DMS114 treated with DMSO at 0.1 percent for 48 hours (cell line): ENCODE measurements around the gene HLCS.
"Not testable (repeated sequence)": the region's sequence is repeated elsewhere in the genome, so short reads cannot be mapped to it uniquely, and the experiment has no call there.

Experiments used
- DNase-seq: peaks from one replicate; lab custom pipeline; 2025; ENCODE audit not compliant: unreplicated experiment; lab: John Stamatoyannopoulos, UW

HLCS gene

DNA sequence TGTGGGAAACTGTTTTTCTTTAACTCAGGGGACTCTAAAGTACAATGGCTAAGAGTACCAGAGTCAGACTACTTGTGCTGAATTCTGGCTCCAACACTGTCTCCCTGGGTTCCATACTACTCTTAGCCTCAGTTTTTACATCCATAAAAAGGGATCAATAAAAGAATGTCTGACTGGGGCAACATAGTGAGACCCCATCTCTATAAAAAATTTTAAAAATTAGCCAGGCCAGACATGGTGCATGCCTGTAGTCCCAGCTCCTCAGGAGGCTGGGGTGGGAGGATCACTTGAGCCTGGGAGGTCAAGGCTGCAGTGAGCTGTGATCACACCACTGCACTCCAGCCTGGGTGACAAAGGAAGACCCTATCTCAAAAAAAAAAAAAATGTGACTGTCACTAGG lies 150.4 kb downstream of the HLCS start:
- not testable (repeated sequence) for DNase-seq

DNA sequence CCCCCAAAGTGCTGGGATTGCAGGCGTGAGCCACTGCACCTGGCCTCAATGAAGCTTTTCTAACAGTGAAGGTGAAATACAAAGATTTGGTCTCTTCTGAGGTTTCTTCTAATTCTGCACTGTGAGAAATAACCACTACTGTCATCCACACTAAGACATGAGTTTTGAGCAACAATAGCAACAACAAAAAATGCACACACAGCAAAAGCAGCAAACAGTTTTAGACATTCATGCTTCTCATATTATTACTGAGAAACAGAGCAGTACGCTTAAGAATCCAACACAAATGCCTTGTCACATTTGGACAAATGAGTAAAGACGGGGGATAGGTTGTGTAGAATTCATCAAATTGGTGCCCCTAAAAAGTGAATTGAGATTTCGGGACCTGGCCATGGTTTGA lies 151.2 kb downstream of the HLCS start:
- DNase-seq = no peak

DNA sequence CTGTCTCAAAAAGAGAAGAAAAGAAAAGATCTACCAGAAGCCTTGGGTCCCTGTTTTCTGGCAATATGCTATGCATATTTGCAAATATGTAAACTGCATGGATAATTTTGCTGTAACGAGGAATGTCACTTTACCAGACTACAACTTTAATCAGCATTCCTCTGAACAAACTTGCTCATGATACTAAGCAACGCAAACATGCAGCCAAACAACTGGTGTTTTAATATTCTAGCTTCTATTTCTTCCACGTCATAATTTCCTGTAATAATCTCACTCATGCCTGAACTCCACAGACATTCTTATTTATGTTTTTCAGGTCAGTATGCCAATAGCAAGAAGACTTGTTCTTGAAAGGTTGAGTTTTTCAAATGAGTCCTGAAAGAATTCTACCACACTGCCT lies 153.4 kb downstream of the HLCS start:
- no peak for DNase-seq

DNA sequence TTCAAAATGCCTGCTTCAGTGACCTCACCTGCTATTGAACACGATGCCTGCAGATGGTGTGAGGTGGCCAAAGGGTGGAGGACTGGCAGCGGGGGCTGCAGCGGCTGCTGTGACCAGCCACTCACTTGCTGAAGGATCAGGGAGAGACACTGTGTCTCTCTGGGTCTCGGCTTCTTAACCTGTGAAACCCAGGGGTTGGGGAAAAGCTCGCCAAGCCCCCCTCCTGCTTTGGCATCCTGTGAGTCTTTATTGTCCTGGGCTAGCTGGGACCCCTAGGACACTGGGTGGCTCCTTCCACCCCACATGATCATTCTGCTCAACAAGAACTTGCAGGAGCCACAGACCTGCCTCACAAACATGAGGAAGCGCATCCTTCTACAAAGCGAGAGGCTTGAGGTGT lies 154.7 kb downstream of the HLCS start:
- no peak for DNase-seq

DNA sequence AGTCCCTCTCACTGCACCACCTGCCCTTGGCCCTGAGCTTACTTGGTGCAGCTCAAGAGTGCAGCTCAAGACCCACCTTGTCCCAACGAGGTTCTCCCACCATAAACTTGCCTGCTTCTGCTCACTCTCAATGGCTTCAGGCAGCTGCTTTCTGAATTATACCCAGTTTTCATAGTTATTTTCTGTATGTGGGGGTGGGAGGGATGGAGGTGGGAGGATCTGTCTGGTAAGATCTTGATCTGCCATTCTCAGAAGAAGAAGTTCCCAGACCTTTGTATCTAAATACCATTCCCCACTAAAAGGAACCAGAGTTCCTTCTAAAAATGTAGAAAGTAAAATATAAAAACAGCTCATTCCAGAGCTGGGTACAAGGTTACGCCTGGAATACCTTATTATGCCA lies 156.0 kb downstream of the HLCS start:
- no peak for DNase-seq

DNA sequence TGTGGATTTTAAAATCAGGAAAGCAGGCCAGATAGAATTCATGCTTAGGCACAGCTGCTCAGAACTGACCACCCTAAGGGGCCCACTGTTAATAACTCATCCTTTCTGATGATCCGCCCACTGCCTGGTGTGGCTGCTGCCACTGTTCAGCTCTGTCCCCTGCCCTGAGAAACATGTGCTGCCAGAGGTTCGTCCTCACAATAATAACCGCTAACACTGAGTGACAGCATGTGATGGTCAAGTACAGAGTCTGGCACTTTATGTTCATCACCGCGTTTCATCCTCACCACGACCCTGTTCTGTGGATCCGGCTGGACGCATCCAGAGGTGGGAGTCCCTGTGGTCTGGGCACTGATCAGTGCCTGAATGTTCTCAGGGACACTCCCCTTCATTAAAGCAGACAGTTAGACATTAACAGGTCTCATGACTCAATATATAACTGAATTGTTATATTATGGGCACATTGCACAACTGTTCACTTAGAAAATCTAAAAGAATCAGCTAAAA lies 159.0 kb downstream of the HLCS start:
- no peak for DNase-seq

DNA sequence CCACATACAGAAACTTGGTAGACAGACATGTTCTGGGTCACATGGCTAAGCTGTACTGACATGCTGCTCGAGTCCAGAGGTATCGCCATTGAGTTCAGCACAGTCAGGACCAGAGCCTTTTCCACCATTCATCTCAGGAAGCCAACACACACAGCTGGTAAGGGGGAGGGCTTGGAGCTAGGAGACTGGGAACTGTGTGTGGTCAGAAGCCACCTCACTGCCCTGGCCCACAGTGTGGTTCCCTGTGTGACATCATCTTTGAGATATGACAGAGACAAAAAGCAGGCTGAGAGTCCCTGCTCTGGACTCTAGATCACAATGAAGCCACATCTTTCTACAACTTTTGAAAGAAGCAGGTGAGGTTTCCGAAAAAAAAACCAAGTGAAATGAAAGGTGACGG lies 160.4 kb downstream of the HLCS start:
- no peak for DNase-seq

DNA sequence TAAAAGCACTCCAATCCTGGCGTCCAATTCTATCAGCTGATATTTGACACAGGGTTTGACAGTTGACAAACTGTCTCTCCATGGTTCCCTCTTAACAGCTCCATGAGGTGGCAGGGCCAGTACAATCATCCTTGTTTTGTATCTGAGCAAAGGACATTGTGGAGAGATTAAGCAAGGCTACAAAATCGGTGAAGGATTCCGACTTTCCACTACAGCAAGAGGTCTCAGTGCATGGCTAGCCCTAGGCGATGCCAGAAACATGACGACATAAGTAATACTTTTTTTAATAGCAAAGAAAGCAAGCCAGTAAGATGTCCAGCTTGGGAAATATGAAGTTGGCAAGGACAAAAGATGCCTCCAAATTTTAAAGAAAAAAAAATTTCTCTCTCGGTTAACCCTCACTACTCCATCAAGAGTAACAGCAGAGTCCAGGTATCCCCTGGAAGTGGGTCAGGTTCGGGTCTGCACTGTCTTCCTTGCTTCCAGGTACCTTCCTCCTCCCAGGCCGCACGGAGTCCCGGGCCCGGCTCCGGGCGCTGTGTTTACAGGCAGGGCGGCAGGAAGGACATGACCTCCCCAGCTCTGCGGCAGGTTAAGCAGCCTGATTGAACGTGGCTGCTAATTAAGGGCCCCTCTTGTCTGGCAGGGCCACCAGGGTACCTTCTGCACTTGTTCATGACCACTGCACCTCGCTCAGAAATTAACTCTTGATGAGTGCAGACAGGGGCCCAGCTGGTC lies 161.4 kb downstream of the HLCS start:
- DNase-seq = no peak

DNA sequence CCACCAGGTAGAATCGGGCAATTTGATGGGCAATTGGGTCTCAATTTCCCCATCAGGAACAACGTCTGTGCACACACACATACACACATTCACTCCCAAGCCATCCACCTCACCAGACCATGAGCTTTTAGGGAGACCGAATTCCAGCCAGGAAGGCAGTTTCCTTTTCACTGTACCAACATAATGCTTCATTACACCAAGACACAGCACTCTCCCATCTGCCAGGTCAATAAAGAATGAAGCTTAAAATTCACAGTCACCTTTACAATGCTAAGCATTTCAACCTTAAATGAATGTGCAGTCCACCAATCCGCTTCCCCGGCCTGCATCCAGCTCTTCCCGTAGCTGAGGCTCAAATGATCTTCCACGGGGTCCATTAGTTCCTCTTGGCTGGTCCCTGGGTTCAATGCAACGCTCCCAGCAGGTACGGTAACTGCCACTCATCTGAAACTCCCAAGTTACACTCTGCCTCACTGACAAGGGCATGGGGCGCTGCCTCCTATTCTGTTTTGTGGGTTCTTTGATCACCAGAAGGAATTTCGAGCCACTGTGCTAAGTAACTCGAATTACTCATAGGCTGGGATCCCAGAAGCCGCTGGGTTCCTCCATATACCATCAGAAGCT lies 162.5 kb downstream of the HLCS start:
- DNase-seq = no peak

DNA sequence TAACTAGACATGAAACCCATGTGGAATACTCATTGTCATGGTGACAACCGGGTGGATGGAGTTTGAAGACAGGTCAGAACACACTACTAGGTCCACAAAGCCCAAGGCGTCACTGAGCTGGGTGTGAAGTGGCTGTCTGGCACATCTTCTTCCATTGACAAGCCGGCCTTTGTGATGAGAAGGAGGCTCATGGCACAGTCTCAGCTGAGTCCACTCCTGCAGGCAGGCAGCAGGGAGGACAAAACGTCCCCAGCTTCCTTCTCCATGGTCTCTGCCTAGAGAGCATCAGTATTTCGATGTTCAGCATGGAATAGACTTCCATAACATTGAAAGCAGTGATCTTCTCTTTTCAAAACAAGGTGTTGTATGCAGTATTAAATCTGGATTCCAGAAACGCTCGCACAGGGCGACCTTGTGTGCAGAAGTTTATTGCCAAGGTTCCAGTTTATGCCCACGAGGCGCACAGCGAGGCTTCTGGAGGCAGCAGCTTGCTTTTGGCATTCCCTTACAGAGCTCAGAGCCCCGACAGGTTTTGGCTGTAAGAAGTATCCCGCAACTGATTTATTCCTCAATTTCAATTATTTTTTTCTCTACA lies 163.3 kb downstream of the HLCS start:
- DNase-seq = no peak

DNA sequence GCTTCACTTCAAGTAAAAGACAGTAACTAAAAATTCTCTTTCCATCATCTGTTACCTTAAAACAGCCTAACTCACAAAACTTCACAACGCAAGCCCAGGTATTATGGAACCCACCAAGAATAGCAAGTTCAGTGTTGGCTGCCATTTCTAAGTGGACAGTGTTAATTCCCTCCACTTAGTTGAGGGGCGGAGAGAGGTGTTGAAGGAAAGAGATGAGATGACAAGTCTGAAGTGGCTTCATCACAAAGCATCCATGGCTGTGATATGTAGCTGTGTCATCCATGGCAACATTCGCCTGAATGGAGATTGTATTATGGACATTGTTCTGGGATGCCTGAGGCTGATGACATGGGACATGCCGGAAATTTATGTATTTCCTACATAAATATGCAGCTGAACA lies 165.7 kb downstream of the HLCS start:
- DNase-seq = no peak

DNA sequence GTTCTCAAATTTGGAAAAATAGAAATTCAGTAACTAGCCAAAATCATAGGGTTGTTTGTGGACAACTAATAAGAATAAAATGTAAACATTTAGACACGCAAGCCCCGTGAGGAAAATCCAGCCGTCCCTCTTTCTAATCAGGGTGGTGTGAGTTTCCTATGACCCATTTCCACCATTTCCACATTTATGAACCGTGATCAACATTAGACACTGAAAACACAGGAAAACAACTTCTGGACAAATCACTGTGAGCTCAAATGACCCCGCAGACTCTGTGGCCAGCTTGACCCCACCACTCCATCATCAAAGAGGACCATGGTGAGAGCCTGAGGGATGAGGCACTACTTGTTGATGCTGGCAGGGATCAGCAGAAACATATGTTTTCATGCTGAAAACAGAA lies 166.6 kb downstream of the HLCS start:
- DNase-seq = no peak

DNA sequence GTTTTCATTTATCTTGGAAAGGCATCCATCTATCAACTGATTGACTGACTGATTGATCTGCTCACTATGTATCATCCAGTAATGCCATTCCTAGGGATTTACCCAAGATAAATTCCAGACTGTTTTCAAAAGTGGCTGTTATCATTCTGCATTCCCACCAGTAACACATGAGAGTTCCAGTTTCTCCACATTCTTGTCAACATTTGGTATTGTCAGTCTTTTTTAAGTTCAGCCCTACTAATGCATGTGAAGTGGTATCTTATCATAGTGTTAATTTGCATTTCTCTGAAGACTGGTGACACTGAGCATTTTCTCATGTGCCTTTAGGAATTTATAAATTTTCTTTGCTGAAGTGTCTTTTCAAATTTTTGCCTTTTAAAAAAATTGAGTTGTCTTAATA lies 168.0 kb downstream of the HLCS start:
- no peak for DNase-seq

DNA sequence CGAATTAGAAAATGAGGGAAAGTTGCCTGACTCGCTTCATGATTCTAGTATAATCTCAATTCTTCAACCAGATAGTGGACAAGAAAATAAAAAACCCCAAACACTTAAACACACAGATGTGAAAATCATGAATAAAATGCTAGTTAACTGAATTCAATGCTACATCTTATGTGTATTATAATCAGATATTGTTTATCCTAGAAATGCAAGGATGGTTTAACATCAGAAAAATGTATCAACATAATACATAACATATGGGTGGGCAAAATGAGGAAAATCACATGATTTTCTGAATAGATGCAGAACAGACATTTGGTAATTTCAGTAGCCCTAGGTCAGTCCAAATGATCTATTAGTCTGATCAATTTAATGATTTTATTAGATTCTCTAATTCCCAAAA lies 170.4 kb downstream of the HLCS start:
- no peak for DNase-seq

DNA sequence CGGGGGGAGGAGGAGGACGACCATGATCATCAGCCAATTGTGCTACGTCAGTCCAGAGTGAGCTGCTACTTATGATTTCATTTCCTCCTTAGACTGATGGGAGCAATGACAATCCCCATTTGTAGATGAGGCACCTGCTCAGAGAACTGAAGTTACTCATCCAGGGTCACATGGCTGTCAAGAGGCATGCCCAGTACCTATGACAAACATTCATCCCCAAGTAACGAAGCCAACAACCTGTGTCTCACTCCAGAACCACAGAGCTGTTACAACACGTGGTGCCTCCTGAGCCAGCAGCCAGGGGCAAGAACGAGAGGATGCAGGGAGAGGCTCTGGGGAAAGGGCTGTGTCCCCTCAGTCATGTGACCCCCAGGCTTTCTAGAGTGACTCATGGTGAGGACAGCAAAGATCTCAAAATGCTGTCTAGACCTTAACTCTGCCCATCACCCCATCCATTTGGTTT lies 173.9 kb downstream of the HLCS start:
- DNase-seq = no peak

DNA sequence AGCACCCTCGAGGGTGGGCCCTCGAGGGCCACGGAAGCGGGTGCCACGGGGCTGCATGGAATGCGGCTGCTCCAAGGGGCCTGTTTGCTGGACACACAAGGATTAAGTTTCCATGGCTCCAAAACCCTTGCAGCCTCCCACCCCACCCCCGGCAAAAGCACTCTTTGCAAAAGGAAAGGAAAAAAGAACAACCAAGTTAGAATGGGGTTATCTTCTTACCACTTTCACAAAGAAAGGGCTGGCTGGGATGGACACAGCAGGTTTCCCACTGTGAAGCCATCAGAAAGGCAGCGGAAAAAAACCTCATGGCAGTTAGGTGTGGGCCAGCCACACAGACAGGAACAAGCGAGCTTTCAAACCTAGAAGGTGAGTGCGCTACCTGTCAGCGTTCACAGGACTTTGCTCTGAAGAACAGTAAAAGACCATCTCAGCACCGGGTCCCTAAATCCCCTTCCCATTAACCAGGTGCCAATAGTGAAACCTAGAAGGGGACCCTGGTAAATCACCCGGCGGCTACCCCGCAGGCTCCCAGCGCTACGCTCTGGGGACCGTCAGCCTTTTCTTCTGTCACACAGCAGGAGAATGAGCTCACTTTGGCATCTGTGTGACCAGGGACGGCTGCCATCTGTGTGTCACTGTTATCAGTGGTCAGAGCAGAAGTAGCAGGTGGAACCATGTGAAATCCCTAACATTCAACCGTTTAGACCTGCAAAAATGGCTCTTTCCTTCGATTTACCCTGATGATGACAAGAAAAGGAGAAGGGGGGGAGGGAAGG lies 174.6 kb downstream of the HLCS start:
- DNase-seq = no peak

DNA sequence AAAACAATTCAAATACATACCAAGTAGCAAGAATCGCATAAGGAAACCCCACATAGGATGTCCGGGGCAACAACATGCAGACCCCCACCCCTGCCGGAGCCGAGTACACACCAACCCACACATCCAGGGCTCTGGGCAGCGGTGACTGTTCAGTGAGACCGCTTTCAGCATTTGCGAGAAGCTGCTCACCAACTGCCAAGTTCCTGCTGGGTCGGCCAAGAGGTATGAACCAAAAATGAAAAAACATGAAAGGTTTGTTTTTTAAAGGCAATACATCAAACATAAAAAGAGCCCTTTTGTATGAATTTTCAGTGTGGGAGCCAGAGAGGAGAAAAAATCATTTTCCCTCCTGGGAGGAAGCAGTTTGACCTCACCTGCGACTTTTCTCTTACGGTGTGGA lies 175.3 kb downstream of the HLCS start:
- DNase-seq = no peak

DNA sequence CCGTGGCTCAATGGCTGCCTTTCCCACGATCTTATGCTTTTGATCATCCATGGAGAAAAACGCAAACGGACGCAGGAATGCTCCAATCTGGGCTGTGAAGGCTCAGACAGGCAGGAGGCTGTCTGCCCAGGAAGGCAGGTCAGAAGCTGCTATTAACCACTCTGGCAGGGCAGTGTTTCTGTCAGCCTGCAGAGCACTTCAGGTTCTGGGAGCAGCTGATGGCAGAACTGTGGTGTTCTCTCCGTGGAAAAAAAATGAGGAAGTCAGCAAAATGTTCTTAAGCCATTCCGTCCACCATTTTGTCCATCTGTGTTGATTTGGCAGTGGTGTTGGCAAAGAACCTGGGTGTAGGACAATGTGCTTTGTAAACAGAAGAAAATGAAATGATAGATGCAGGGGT lies 175.9 kb downstream of the HLCS start:
- no peak for DNase-seq

DNA sequence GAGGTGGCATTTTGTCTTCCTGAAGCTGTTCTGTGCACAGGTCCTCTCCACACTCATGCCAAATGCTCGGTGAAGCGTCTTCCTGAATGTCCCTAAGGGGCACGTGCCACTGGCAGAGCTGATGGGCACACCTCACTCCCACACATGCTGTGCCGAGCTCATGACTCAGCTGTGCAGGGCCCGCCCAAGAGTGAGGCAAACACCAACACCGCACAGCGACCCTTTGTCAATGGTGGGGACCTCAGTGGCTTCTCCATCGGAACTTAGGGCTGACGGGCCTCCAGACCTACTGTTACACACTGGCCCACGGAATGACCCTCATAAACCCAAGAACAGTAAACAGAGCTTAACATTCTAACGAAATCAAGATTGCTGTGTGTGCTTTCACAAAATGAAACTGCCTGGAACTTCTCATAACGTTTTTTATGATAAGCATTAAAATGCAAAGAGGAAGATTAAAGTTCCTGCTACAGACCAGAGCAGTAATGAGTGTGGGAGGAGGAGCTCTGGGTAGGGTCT lies 178.3 kb downstream of the HLCS start:
- DNase-seq = no peak

DNA sequence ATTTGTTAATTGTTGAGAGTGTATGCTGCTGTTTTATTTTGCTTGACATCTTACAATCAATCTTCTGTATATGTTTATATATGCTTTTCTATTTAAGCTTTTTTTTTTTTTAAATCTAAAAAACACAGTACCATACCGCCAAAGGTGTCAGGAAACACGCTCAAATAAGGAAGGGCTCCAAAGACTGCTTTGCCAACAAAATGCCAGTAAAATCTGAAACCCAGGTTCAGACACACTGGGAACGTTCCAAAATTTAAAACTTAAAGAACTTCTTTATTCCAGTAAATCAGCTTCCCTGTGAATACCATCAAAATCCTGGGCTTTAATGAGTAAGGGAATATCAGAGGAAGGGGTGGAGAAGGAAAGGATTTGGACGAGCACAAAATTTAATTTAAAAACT lies 180.3 kb downstream of the HLCS start:
- no peak for DNase-seq

DNA sequence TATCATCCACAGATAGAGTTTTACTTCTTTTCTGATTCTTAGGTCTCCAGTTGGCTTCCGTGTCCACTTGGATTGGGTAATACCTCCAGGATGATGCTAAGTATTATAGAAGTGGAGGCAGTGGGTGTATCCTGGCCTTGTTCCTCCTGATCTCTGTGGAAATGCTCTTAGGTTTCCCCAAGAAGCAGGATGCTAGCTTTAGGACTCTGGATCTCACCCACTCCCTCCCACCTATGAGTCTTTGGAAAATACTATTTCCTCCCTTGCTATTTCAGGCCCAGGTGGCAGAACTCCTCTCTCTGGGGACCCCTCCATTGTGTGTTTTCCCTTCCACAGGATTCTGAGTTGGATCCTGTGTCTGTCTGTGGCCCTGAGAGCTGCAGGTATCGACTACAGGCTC lies 180.9 kb downstream of the HLCS start:
- DNase-seq = no peak
